Esophagus muscularis mucosa (tissue), 4 donors: ENCODE measurements around the gene METTL2B. TPM values are rescaled to one million over a fixed set of nuclear protein-coding genes. Genes with fewer than 3 reads are reported as not detected.
"Not testable (repeated sequence)": the region's sequence is repeated elsewhere in the genome, so short reads cannot be mapped to it uniquely, and the experiment has no call there.

Source experiments
- DNase-seq: peaks from one replicate; pipeline ENCODE4 v3.0.0-alpha.2; 2017; ENCODE audit errors: extremely low spot score
- H3K27ac ChIP-seq, 4 donors: fragments of 200-600 bp; sonication (generic); replicated peaks in 1 of 4; 1 replicate in 3 of 4; 2 replicates in 1 of 4; pipeline ENCODE4 v1.5.1; 2016 to 2019; ENCODE audit warnings: mild to moderate bottlenecking in 1 of 4
- H3K27me3 ChIP-seq, 4 donors: fragments of 200-600 bp; sonication (generic); one replicate each; pipeline versions ENCODE4 v1.5.1 to v1.6.0; 2016 to 2019
- H3K36me3 ChIP-seq, 4 donors: fragments of 200-600 bp; sonication (generic); one replicate each; pipeline ENCODE4 v1.5.1; 2016 to 2019
- H3K4me1 ChIP-seq, 4 donors: fragments of 200-600 bp; sonication (generic); one replicate each; pipeline ENCODE4 v1.5.1; 2016 to 2019
- H3K4me3 ChIP-seq, 4 donors: fragments of 200-600 bp; sonication (generic); 1 replicate in 2 of 4; 2 replicates in 2 of 4; pipeline ENCODE4 v1.5.1; 2016 to 2019; ENCODE audit warnings: mild to moderate bottlenecking in 4 of 4, moderate library complexity in 1 of 4
- H3K9me3 ChIP-seq, 4 donors: fragments of 200-600 bp; sonication (generic); 1 replicate in 3 of 4; 2 replicates in 1 of 4; pipeline ENCODE4 v1.5.1; 2016 to 2019
- EP300 ChIP-seq: sonication (generic); formaldehyde crosslinking; IDR thresholded peaks from one replicate; pipeline ENCODE4 v1.6.1; 2017; ENCODE audit warnings: antibody characterized with exemption
- POLR2A ChIP-seq: fragments of 450-650 bp; IDR thresholded peaks from one replicate; pipeline ENCODE4 v1.6.1; 2017; ENCODE audit warnings: antibody characterized with exemption, moderate library complexity, mild to moderate bottlenecking, low read depth
- POLR2AphosphoS5 ChIP-seq, 2 donors: sonication (generic); formaldehyde crosslinking; IDR thresholded peaks; one replicate each; pipeline ENCODE4 v1.6.1; 2017; ENCODE audit warnings: antibody characterized with exemption in 2 of 2
- WGBS: methylation state at CpG from one replicate; pipeline ENCODE4 v1.1.5; 2018; 5-methylcytosine and 5-hydroxymethylcytosine counted together
- intact Hi-C: fragments of 100-400 bp; cut with DNase I; formaldehyde crosslinking; loops from one replicate; pipeline ENCODE4 v1.15.1; 2023
- total RNA-seq, 4 donors: library from RNA; depleted of rRNA; stranded (reverse); fragments of >200 nt; gene quantifications; one replicate each; pipeline versions ENCODE4 v1.1.0 to v1.2.1, GENCODE V29; 2016
- TF ChIP-seq, protein P1 (sequence below), 3 experiments: fragments of 200-600 bp in 2 of 3; fragments of 450-650 bp in 1 of 3; sonication (generic) in 2 of 3; IDR thresholded peaks; one replicate each; pipeline ENCODE4 v1.5.1; 2017 to 2019; ENCODE audit warnings: antibody characterized with exemption in 3 of 3, mild to moderate bottlenecking in 2 of 3, moderate library complexity in 1 of 3

Gene METTL2B, protein sequence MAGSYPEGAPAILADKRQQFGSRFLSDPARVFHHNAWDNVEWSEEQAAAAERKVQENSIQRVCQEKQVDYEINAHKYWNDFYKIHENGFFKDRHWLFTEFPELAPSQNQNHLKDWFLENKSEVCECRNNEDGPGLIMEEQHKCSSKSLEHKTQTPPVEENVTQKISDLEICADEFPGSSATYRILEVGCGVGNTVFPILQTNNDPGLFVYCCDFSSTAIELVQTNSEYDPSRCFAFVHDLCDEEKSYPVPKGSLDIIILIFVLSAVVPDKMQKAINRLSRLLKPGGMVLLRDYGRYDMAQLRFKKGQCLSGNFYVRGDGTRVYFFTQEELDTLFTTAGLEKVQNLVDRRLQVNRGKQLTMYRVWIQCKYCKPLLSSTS
- total RNA-seq: 10 to 100 TPM; 19.9 to 23.5 (median 21.0) TPM

DNA sequence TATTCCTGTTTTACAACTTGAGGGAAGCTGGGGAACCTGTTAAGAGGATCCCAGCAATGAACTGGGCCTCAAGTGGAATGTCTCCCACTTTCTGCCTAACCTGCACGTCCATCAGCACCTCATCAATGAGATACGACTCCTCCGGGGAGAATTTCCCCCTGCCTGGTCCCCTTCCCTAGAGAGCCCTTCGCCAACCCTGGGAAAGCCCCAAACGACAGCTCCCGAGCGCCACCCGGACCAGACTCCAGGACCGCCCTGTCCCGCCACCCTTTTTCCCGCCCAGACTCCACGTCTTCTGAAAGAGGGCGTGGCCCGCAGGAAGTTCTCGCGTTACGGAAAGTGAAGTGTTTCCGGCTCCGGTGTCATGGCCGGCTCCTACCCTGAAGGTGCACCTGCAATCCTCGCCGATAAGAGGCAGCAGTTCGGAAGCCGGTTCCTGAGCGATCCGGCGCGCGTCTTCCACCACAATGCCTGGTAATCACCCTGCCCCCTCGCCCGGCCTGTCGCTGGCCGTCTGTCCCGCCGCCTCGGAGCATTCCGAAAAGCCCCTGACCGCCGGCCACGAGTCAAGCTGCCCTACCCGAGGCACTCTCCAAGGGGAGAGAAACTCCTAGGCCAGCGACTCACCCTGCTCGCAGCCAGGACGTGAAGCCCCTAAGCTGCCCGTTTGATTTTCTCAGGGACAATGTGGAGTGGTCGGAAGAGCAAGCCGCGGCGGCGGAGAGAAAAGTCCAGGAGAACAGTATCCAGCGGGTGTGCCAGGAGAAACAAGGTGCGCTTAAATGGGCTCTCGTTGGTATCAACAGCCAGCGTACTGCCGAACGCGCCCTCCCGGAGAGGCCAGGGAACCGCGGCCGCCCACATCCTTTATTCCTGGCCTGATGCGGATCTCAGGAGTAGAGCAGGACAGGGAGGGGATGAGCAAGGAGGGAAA is at the start of gene METTL2B:
Gene METTL2B, plus strand, starts transcription at position 347 of the 934 bp plus-strand sequence. Its CDS starts 18 bp downstream, at position 365.
- Histone ChIP-seq H3K36me3 (peaks cover 0 to 29% (median 14%) of the 10 kb centered on the region in 4 donors), H3K4me3 (peak within 1 kb of the TSS; percentile 73 to 87 (median 80)), H3K4me1 (peaks cover 10 to 28% (median 22%) of the 10 kb centered on the region in 4 donors), H3K27ac (peak within 1 kb of the TSS; percentile 77 to 91 (median 82))
- 1% methylated on average over 31 of the region's 62 CpGs for WGBS
- TF ChIP-seq POLR2AphosphoS5 (IDR thresholded peaks at IDR 0.05) (peak; percentile 87 to 92), POLR2A (peak; percentile 37)
- TF ChIP-seq, protein P1, sequence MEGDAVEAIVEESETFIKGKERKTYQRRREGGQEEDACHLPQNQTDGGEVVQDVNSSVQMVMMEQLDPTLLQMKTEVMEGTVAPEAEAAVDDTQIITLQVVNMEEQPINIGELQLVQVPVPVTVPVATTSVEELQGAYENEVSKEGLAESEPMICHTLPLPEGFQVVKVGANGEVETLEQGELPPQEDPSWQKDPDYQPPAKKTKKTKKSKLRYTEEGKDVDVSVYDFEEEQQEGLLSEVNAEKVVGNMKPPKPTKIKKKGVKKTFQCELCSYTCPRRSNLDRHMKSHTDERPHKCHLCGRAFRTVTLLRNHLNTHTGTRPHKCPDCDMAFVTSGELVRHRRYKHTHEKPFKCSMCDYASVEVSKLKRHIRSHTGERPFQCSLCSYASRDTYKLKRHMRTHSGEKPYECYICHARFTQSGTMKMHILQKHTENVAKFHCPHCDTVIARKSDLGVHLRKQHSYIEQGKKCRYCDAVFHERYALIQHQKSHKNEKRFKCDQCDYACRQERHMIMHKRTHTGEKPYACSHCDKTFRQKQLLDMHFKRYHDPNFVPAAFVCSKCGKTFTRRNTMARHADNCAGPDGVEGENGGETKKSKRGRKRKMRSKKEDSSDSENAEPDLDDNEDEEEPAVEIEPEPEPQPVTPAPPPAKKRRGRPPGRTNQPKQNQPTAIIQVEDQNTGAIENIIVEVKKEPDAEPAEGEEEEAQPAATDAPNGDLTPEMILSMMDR (IDR thresholded peaks at IDR 0.05): peak; percentile 11 to 58 (median 36)
- peak; percentile 98 for DNase-seq
- H3K27me3 ChIP-seq, H3K9me3 ChIP-seq: not testable (repeated sequence)
- intact Hi-C loops: loop anchor here (5.0 kb wide), 1 partner anchor 406 kb away; no protein-coding TSS in a partner anchor

DNA sequence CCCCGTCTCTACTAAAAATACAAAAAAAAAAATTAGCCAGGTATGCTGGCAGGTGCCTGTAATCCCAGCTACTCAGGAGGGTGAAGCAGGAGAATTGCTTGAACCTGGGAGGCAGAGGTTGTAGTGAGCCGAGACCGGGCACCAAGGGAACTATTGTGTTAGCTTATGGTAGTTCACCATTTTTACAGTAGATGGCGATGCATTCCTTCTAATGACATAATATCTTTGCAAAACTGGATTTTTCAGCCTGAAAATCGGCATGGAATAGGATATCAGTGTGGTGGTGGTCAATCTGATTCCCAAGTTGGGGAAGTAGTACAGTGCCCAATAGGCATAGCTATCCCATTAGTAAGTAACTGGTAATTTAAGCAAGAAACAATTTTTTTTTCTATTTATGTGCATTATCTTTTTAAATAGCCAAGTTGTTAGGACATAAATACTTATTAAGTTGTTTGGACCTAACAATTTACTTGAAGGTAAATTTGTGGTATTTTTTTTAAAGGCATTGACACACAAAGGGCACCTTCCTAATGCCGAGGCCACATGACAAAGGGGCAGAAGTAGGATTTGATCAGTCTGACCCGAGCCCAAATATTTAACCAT is 49.2 kb upstream of the METTL2B start:
- 19% methylated on average over 7 of the region's 7 CpGs for WGBS
- TF ChIP-seq, protein P1 (IDR thresholded peaks at IDR 0.05): peak; percentile 81 to 89 (median 82)
- TF ChIP-seq POLR2A (no peak), POLR2AphosphoS5 (IDR thresholded peaks at IDR 0.05) (no peak), EP300 (no peak)
- H3K4me3 ChIP-seq: no peak overlapping the region
- intact Hi-C loops: loop anchor here (1.0 kb wide), 1 partner anchor 32 kb away; no protein-coding TSS in a partner anchor
- H3K27ac ChIP-seq: no peak overlapping the region
- H3K27me3 ChIP-seq: peaks cover 0 to 17% (median 0%) of the 10 kb centered on the region in 4 donors
- peaks cover 0 to 12% (median 5%) of the 10 kb centered on the region in 4 donors for H3K4me1 ChIP-seq
- H3K36me3 ChIP-seq: no peaks in the 10 kb centered on the region
- no peaks in the 10 kb centered on the region for H3K9me3 ChIP-seq
- DNase-seq: no peak

DNA sequence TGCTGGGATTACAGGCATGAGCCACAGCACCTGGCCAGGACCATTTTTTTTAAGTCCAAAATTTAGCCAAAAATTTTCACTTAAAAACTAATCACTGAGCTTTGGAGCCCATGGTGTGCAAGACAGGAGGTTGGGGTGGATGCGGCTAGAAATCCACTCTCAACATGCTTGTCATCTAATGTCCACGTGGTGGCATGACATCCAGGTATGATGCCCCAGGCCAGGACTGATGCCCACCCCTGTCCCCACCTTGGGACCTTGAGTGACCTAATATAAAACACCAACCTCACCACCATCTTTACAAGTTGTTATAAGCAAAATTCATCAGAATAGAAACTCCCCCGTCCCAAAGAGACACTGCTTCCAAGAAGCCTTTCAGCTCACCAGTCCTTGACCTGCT is 46.3 kb upstream of the METTL2B start:
- no peak for DNase-seq
- Histone ChIP-seq H3K4me3 (no peak overlapping the region), H3K4me1 (peaks cover 0 to 6% (median 3%) of the 10 kb centered on the region in 4 donors), H3K27ac (no peak overlapping the region), H3K9me3 (no peaks in the 10 kb centered on the region), H3K27me3 (peaks cover 0 to 25% (median 0%) of the 10 kb centered on the region in 4 donors), H3K36me3 (no peaks in the 10 kb centered on the region)
- WGBS: 85% methylated on average over 3 of the region's 3 CpGs
- intact Hi-C loops: no loop called here
- TF ChIP-seq POLR2A: no peak
- no peak for TF ChIP-seq POLR2AphosphoS5 (IDR thresholded peaks at IDR 0.05)
- no peak for TF ChIP-seq EP300
- TF ChIP-seq, protein P1 (IDR thresholded peaks at IDR 0.05): no peak

DNA sequence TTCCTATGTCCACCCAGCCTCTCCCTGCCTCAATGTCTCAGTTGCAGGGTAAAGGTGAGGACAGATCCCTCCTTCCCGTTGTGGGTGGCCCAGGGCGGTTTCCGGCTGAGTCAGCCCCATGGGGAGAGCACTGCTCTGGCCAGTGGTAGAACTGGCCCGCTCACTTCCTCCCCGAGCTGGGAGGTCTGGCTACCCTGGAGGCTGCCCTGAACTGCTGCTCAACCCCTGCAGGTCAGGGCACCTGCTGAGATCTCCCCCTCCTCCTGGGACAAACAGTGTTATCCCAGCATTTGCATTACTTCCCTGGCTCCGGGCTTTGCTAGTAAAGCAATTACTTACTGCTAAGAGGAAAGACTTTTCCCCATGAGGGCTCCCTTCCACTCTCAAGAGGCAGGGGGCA is 45.3 kb upstream of the METTL2B start:
- 63% methylated on average over 6 of the region's 6 CpGs for WGBS
- intact Hi-C loops: no loop called here
- no peak overlapping the region for H3K27ac ChIP-seq

More for the DNA sequence above, 45.3 kb upstream of the METTL2B start:
- Histone ChIP-seq H3K9me3 (no peaks in the 10 kb centered on the region), H3K27me3 (peaks cover 0 to 25% (median 0%) of the 10 kb centered on the region in 4 donors), H3K4me3 (no peak overlapping the region), H3K4me1 (peaks cover 0 to 6% (median 3%) of the 10 kb centered on the region in 4 donors), H3K36me3 (no peaks in the 10 kb centered on the region)
- DNase-seq: no peak
- TF ChIP-seq POLR2A: no peak
- TF ChIP-seq, protein P1 (IDR thresholded peaks at IDR 0.05): no peak
- TF ChIP-seq EP300: no peak
- TF ChIP-seq POLR2AphosphoS5 (IDR thresholded peaks at IDR 0.05): no peak
